Measurements from ENCODE around the gene FBXL14. TPM values are rescaled to one million over a fixed set of nuclear protein-coding genes. Genes with fewer than 3 reads are reported as not detected.
"Not testable (repeated sequence)": the region's sequence is repeated elsewhere in the genome, so short reads cannot be mapped to it uniquely, and the experiment has no call there.

The FBXL14 gene
- polyA plus RNA-seq, 1 donor: 5.5 TPM

DNA sequence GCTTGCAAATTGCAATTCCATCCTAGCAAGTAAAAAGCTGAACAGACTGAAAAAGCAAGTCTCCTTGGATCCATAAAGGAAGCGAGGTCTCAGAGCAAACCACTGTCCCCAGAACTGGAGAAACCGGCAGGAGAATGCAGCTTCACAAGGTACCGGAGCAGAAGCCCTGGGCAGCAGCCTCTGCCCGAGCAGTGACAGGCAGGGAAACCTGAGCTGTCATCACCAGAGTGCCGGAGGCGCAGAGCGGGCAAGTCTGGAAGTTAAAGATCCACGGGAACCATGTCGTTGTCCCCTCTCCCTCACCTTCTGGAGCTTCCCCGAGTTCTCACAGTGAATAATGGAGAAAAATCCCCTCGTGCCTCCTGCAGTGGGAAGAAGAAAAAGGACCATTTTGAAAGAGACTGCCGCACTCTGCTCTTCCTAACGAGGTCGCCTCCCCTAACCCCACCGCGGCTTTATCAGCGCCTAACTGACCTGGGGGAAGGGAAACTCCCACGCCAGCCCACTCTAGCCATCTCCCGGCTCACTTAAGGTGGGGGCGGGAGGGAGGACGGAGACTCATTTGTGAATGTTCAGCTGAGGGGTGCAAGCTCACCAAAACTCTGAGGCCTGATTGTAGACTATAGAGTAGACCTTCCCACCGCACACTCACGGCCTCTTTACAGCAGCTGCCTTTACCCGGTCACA is 27.8 kb downstream of the FBXL14 start:
- no peak for DNase-seq

DNA sequence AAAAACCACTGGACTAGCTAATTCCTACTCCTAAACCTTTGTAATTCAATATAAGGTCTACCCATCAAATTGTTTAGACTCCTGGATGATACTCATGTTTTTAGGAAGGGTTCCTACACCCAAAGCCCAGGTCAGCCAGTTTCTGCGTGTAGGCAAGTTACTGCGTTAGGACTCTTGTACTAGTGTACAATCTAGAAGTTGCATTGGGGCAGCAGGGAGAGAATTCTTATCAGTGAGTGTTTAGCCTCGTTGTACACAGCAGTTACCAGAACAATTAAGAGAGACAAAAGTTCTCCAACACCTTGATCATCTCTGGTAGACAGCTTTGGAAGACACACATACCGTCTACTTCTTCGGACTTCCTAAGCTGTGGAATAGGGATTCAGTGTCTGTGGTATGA is 29.2 kb downstream of the FBXL14 start:
- DNase-seq: no peak

DNA sequence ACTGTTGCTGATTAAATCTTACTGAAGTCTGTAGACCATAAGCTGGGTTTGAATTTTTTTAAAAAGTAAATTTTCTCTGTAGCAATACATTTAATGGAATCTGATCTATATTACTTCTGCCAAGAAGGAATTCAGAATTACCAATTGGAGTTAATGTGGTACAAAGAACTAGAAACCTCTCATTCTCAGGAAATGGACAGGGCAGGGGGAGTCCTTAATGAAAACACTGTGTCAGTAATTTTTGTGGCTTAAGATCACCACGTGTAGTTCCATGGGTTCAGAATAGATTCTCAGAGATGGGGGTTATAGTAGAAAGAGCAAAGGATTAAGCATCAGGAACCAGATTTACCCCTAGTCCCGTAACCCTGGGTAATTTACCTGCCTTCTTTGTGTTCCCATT is 30.3 kb downstream of the FBXL14 start:
- no peak for DNase-seq

DNA sequence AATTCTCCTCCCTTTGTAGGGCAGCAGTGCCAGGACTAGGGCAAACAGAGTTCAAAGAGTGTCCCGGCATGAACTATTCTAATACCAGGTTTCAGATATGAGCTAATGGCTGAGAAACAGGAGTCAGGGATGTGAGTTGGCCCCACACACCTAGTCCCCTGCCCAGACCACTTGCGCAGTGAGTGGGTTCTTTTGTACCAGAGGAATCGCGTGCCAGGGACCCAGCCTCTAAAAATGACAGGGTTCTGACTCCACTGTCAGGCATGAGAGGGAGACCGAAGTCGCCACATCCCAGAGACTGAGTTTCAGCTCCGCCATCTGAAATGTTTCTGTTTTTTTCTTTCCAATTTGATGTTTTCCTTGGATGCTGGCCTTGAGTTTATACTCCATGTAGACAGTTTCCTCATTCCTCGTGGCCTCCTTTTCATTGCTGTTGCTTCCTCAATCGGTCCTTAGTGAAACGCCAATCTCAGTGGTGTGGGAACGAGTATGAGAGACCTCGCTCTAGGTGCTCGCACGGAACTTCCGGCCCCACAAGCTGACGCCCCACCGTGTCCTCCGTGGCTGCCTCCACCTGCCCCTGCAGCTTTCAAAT is 31.5 kb downstream of the FBXL14 start:
- no peak for DNase-seq

DNA sequence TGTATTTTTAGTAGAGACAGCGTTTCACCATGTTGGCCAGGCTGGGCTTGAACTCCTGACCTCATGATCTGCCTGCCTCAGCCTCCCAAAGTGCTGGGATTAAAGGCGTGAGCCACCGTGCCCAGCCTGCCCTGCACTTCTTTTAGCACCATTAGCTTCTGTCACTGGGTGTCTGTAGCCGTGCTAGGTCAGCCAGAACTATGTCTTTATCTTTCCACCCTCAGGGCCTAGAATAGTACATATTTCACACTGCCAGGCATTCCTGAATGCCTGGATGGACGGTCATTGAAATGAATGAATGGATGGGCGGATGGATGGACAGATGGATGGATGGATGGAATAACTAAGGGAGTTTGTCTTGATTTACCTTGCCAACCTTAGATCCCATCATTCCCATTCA is 33.7 kb downstream of the FBXL14 start:
- no peak for DNase-seq

DNA sequence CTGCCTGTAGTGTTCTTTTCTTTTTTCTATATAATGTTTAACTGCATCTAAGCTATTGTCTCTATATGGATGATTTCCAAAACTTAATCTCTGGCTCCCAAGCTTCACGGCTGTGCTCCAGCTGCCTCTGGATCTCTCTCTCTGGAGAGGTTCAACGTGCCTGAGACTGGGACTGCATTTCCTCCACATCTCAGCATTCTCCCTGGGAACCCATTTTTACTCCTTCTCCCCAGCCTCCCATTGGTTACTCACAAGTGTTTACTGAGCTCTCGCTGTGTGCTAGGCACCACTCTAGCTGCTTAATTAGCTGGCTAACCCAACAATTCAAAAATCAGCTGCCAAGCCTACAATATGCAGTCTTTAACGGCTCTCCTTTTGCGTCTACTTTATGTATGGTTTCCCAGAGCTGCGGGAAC is 34.7 kb downstream of the FBXL14 start:
- no peak for DNase-seq

DNA sequence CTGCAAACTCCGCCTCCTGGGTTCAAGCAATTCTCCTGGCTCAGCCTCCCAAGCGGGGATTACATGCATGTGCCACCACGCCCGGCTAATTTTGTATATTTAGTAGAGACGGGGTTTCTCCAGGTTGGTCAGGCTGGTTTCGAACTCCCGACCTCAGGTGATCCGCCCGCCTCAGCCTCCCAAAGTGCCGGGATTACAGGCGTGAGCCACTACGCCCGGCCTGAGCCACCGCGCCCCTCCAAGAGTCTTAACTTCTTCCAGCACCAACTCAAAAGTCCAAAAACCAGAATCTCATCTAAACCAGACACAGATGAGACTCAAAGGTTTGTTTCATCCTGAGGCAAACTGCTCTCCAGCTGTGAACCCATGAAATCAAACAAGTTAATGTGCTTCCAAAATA is 36.3 kb downstream of the FBXL14 start:
- DNase-seq: not testable (repeated sequence)

DNA sequence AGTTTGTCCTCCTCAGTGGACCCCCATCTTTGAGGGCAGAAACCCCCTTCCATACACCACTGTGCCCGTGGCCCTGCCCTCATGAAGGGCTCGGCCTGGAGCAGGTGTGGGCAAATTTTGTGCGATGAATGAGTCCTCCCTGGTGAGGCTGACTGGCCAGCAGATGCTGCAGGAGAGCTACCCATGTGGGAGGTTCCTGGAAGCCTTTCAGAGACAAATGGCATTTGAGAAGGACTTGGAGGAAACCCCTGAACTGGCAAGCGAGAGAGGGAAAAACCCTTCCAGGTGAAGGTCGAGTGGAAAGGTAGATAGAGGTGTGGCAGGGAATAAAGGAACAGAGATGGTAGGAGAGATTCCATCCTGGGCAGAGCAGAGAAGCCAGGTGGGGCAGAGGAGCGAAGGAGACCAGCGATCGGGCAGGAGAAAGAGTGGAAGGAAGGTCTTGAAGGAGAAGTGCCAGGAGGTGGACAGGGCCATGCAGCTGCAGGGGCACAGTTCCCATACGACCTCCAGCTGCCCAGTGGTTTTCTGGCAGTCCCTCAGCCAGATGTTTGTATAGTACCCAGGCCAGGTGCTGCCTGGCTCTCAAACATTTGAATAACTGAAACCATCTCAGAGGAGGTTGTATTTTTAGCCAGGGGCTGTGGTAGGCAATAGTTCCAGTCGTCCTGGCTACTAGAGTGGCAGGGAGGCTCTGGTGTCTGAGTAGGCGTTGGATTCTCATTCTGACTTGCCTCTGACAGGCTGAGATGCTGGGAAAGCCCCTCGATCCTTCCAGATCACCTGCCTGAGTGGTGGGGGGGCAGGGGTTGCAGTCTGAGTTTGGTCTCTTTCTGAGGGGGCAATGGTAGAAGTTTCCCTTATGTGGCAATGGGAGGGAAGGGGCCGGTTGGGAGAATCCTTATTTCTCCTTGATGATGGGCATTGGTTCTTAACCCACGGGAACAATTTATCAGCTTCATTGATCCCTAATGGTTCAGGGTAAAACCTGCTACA is 40.1 kb downstream of the FBXL14 start:
- no peak for DNase-seq

DNA sequence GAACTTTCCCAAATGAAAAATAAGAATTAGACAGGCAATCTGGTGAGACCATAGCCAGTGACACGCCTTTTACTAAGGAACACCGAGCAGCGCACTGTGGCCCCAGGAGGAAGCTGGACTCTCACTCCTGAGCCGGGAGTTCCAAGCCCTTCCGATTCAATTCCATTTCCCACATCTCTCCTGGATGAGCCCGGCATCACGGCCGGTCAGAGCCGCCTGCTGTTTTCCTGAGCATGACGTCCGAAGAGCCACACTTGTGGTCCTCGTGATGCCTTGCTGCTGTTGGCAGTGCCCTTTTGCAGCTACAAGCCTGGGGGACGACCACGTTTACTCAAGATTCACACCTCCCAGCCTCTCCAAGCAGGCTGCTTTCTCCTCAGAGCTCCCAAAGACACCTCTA is 40.8 kb downstream of the FBXL14 start:
- DNase-seq: peak; percentile 11

DNA sequence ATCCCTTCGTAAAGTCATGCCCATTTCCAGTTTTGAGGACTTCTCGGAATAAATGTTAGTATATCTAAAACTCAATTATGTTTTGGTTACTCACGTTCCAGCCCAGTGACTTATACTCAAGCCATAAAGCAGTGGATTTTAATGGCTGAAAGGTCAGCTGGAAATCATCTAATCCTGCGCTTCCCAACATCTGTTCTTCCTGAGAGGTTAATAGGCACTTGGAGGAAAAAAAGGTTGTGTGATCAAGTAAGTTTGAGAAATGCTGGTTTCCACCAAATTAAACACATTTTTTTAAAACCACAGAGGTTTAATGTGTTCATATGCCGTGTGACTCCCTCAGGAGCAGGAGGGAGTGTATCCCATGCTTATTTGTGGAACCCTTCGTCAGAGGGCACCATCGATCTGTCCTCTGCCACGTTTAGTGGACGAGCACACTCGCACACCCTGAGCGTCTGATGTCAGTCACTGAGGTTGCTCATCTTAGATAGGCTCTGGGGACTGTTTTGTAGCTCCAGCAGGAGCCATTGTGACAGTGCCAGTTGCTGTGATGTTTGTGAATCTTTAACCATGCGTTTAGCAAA is 41.4 kb downstream of the FBXL14 start:
- peak; percentile 10 for DNase-seq

DNA sequence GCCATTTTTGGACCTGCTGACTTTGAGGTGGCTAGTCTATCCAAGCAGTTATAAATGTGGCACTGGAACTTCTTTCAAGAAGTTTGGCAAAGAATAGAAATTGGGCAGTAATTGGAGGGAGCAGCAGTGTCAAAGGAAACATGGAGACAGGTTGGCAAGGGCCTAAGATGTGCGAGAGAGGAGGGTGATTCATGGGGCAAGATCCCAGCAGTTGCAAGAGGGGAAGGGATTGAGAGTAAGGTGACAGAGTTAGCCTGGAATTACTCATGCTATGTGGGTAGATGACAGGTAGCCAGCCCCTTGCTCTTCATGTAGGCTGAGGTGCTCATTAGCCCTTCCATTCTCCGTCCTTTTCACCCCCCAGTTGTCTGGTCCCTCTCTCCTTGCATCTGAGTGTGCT is 42.2 kb downstream of the FBXL14 start:
- DNase-seq: no peak

DNA sequence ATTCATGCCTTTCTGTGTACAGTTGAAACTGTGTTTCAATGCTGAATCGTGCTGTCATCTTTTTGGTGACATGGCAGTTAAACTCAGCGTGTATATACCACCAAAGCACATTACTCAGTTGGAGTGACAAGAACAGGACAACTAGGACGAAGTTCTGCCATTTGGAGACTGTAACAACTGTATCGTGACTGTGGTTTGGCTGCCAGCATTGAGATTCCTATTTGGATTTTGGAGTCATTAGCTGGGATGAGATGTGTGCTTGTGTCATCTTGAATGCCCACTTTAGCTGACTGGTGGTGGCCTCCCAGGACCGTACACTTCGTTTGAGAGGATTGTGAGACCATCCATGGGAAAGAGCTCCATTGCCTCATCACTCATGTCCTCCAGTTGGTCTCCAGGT is 42.9 kb downstream of the FBXL14 start:
- DNase-seq: no peak

DNA sequence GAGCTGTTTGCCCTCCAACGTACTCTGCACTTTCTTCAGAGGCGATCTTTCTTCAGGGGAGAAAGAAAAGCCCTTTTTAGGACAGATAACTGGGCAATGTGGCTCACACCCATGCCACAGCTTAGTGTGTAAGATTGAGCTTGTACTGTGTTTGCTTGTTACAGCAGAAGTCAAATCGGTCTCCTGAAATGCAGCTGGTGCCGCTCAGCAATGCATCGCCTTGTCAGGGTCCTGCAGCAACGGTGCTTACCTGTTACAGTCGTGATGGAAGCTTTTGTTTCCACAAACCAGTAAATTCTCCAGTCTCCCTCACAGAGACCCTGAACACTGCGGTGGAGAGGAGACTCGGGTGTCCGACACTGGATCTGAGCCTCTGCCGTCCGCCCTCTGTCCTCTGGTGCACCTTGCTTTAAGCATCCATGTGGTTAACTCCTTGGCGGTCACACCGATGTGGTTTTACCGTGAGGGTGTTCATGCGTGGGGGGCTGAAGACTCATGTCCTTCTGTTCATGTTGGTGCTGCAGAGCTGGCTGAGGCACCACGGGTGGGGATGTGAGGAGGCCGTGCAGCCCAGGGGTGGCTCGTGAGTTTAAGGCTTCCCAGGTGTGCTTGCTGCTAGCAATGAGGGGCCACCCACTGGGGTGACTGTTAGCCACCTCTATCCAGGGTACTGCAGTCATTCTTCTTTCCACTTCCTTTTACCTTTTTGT is 47.3 kb downstream of the FBXL14 start:
- no peak for DNase-seq

DNA sequence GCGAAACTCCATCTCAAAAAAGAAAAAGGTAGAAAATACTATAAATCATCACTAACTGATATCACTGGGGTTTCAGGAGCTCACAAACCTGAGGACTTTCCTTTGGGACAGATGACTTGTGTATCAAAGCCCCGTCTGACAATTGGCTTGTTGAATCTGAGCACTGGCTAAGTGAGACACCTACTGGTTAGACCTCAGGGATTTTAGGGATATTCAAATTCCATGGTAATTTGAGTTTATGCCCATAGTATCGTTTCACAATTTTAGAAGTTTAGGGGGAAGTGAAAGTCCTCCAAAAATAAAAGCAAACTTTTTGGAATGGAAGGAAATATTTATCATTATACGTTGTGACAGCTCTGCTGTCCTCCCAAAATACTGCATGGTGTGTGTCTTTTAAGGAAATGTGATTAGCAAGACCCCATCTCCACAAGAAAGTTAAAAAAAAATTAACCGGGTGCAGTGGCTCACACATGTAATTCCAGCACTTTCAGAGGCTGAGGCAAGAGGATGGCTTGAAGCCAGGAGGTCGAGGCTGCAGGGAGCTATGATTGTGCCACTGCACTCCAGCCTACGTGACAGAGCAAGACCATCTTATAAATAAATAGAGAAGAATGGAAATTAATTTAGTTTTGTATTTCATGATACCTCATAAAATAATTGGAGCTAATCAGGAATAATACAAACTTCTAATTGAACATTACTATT is 49.2 kb downstream of the FBXL14 start:
- no peak for DNase-seq

DNA sequence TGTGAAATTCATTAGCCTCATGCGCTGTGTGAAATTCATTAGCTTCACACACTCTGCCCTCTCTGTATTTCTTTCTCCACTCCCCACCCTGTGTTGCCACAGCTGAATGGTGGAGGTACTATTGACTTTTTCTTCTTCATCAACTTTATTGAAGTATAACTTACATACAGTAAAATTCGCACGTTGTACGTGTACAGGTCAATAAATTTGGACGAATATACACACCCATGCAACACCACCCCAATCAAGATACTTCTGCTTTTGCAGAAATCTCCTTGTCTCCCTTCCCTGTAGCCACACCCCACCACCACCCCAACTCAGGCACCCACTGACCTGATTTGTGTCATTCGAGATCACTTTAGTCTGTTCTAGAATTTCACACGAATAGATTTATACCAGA is 51.8 kb downstream of the FBXL14 start:
- DNase-seq: no peak

DNA sequence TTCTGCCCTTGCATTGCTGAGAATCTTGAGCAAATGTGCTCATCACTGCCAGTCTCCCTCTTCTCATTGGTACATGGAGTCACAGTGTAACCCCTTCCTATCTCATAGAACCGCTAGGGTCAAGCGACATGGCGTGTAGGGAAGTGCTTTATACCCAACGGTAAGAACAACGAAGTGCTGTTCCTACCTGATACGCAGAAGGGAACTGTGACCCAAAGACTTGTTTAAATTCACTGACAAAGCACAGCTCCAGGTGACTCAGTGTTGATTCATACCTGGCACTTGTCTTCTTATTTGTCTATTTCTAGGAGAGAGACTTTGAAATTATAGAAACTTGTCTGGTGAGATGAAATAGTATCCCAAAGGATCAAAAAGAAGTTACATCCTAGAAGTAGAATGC is 53.7 kb downstream of the FBXL14 start:
- no peak for DNase-seq

DNA sequence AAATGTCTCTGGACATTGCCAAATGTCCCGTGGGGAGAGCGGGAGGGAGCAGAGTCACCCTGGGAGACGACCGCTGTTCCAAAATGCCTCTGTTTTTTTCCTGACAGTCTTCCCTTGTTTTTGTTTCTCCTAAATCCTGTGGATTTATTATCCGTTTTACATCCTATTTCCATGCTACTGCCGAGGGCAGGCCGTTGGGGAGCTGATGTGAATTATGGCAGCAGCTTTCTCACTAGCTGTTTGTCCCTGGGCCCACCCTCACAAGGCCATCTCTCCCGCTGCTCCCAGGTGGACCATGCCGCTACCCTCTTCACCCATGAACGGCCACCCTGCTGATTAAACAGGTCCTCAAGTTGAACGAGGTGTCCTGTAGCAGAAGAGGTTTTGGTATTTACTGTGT is 55.2 kb downstream of the FBXL14 start:
- no peak for DNase-seq

DNA sequence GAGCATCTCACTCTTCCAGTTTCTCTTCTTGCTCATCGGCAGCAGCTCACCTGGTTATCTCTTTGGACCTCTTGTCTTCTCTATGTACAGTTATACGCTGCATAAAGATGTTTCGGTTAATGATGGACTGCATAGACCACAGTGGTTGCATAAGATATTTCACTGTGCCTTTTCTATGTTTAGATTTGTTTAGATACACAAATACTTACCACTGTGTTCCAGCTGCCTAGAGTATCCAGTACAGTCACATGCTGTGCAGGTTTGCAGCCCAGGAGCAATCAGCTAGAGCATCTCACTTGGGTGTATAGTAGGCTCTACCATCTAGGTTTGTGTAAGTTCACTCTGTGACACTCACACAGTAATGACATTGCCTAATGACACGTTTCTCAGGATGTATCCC is 57.6 kb downstream of the FBXL14 start:
- DNase-seq: no peak

DNA sequence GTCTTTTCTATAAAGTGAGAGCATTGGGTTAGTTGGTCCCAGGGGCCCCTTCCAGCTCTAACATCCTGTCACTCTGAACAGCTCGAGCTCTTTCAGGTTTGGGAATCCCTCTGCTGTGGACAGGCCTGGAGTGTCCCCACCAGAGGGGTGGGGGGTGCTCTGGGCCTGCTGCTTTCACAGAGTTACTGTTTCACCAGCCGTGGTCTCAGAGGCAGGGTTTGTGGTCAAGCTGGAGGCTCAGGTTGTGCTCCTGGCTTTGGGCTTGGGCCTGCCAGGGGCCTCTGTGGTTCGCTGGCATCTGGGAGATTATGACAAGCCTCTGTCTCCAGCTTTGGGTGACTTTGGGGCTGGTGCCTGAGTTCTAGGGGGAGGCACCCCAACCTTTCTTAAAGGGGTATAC is 59.6 kb downstream of the FBXL14 start:
- DNase-seq: no peak

DNA sequence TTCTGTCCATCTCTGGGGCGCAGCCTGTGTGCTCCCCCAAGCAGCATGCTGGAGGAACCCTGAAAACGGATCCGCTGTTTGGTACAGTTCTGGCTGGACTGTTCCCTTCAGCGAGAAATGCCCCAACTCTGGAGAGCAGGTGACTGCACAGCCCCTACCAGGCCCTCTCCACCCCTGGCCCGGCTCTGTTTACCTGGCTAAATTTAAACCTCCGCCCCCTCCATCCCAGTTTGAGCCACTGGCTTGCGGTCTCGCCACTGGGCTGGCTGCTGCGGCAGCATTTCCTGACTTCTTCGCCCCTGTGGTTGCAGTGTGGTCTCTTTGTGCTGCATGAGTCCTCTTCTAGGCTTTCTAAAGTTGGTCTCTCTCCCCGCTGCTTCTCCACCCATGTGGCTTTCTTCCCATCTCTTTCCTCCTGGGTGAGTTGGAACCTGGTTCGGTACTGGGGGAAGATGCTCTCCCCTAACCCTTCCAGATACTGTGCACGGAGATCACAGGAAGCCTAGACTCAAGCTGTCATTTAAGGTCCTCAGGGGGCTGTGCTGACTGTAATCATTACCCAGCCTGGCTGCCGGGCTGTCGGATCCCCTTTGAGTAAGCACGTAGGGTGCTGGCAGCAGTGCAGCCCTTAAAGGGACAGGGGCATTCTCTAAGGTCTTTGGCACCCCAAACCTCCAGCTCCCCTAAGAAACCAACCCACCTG is 60.6 kb downstream of the FBXL14 start:
- no peak for DNase-seq

DNA sequence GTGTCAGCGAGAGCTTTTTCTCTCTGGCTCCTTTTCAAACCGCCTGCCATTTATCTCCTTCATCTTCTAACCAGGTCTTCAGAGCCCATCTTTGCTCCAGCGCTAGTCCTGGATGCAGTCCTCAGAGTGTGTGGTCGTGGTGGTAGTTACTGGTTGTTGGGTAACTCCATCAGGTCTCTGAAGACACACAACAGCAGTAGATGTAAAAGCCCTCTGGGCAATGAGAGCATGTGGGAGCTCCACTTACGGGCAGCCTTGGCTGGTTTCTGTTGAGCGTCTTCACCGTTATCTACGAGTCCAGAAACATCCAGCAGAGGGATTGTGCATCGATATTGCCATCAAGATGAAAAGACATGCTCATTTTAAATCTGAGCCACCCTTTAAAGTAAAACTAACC is 61.2 kb downstream of the FBXL14 start:
- DNase-seq: no peak

All from hindlimb muscle (tissue), 1 donor.